Stimulated activated naive CD8-positive, alpha-beta T cell treated with anti-CD3 and anti-CD28 coated beads, Interleukin-15, amount 100 ng/mL, for 72 hours (primary cell): ENCODE results near the gene MCAM.
A peak's percentile ranks its signal among the peaks of the same experiment; 100 is the strongest.

Source experiments
- ATAC-seq: fragments of 150-1000 bp; cut with Tn5 transposase; 2 replicates; pipeline ENCODE4 v1.10.0; 2021; ENCODE audit warnings: mild to moderate bottlenecking, moderate library complexity
- DNase-seq, 2 donors: peaks; one replicate each; pipeline ENCODE4 v3.0.0; 2021 to 2022
- H3K27ac Mint-ChIP-seq, 2 donors: one replicate each; pipeline ENCODE4 v1.8.0; 2022; ENCODE audit warnings: mild to moderate bottlenecking in 2 of 2, mixed read lengths in 2 of 2, moderate library complexity in 2 of 2
- H3K27me3 Mint-ChIP-seq: one replicate; pipeline ENCODE4 v1.8.0; 2022; ENCODE audit warnings: mixed read lengths
- H3K4me1 Mint-ChIP-seq: one replicate; pipeline ENCODE4 v1.8.0; 2022; ENCODE audit warnings: mild to moderate bottlenecking, mixed read lengths
- H3K4me3 Mint-ChIP-seq, 2 donors: one replicate each; pipeline ENCODE4 v1.8.0; 2022; ENCODE audit warnings: mild to moderate bottlenecking in 2 of 2, mixed read lengths in 2 of 2, moderate library complexity in 1 of 2
- H3K9me3 Mint-ChIP-seq, 2 donors: one replicate each; pipeline ENCODE4 v1.8.0; 2022; ENCODE audit warnings: mixed read lengths in 2 of 2

Gene MCAM

DNA sequence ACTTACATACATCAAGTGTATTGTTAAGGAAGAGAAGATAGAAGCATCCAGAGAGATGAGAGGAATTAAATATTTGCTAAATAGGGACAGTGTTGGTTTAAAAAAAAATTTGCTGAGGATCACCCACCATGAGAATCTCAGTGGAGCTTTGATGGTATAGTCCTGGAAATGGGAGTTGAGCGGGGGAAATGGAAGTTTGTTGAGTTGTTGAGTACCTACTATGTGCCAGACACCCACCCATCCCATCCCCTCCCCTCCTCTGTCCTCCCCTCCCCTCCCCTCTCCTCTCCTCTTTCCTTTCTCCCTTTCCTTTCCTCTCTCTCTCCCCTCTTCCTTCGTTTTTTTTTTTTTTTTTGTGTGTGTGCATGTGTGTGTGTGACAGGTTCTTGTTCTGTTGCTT, 34.3 kb upstream of the MCAM start:
- Mint-ChIP-seq H3K27ac (peak overlapping the region in 1 of 2 donors; percentile 65), H3K9me3 (no peaks in the 10 kb centered on the region), H3K4me1 (peaks cover 10% of the 10 kb centered on the region), H3K27me3 (peaks cover 64% of the 10 kb centered on the region), H3K4me3 (no peak overlapping the region)
- ATAC-seq (no peak), DNase-seq (no peak)

DNA sequence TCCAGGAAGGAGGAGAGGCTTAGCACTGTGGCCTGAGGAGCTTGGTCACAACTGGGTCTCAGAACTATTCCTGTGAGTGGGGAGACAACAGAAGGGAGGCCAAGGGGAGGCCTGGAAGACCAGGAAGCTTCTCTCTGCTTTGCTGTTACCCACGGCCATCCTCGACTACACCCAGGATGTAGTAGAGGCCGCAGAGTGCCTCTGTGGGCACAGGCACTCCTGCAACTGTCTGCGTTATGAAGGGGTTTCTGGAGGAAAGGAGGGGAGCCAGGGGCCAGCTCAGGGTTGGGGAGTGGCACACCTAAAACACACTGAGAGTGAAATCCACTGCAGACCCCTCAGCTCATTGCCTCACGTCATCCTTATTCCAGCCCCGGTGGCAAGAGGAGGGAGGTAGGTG, 33.4 kb upstream of the MCAM start:
- ATAC-seq, result no peak
- no peak overlapping the region for H3K4me3 Mint-ChIP-seq
- H3K9me3 Mint-ChIP-seq, result no peaks in the 10 kb centered on the region

DNA sequence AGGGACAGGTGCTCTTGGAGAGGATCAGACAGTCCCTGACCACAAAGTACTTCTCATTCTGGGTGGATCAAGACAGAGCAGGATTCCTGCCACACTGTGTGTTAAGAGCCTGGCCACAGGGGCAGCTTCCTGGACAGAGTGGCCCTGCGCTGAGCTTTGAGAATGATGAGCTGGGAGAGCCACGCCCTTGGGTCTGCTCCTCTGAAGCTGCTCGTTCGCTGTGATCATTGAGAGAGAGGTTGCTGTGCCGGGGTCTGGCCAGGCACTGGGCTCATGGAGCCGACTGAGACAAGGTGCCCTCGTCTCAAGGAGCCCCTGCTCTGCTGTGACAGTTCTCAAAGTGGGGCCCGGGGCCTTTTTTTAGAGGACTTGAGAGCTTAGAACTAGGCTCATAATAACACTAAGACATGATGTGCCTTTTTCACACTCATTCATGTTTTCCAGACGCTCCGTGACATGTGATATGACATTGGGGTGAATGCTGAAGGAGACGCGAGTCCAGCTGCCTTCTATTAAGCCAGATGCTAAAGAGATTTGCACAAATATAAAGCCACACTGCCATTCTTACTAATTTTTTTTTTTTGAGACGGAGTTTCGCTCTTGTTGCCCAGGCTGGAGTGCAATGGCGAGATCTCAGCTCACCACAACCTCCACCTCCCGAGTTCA, 31.1 kb upstream of the MCAM start:
- peaks cover 68% of the 10 kb centered on the region for H3K27me3 Mint-ChIP-seq
- no peaks in the 10 kb centered on the region for H3K9me3 Mint-ChIP-seq
- H3K4me3 Mint-ChIP-seq, result no peak overlapping the region
- H3K4me1 Mint-ChIP-seq, result peaks cover 7% of the 10 kb centered on the region
- no peak for ATAC-seq
- no peak overlapping the region for H3K27ac Mint-ChIP-seq
- no peak for DNase-seq

More for the DNA sequence above, 33.4 kb upstream of the MCAM start:
- Mint-ChIP-seq H3K27ac (peak overlapping the region in 1 of 2 donors; percentile 60), H3K4me1 (peaks cover 7% of the 10 kb centered on the region), H3K27me3 (peaks cover 61% of the 10 kb centered on the region)
- no peak for DNase-seq

DNA sequence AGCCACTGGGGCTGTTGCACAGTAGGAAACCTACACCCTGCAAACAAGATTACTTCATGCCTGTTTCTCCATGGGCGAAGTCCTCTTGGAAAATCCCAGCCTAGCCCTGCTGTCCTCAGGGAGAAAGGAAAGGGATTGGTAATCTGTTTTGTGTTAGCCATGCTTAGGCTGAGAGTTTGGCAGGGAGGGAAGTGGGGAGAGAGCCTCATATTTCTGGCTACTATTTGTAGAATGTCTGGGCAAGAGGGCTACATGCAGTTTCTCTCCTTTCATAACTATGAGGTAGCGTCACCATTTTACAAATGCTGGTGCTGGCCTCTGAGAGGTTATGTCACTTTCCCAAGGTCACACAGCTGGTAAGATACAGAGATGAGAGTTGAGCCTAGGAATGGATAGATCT, 30.3 kb upstream of the MCAM start:
- Mint-ChIP-seq H3K4me1 (peaks cover 7% of the 10 kb centered on the region), H3K27me3 (peaks cover 68% of the 10 kb centered on the region), H3K27ac (no peak overlapping the region), H3K4me3 (no peak overlapping the region), H3K9me3 (no peaks in the 10 kb centered on the region)
- DNase-seq, result no peak
- ATAC-seq, result no peak

DNA sequence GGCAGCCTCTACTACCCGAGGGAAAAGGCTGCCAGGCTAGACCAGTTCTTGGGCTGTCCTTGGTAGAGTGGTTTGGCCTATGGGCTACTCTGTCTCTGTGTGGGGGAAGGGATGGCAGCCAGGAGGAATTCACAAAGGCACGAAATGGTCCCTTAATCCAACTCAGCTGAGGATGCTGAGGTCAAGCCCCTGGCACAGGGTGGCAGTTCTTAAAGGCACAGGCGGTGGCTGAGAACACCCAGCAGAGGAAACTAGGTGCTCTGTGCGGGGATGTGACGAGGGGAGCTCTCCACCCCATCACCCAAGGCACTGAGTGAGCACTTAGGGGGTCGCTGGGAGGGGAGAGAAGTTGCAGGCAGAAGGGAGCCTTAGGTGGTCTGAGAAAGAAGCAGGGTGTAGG, 29.7 kb upstream of the MCAM start, which contains the start of gene MFRP:
MFRP (minus strand) TSS at position 101 of the 400 bp plus-strand sequence. CDS start 192 bp downstream, outside the sequence.
- no peak within 1 kb of the TSS for H3K4me3 Mint-ChIP-seq
- peaks cover 68% of the 10 kb centered on the region for H3K27me3 Mint-ChIP-seq
- ATAC-seq (no peak), DNase-seq (no peak)
- H3K9me3 Mint-ChIP-seq, result no peaks in the 10 kb centered on the region
- H3K27ac Mint-ChIP-seq, result no peak within 1 kb of the TSS
- H3K4me1 Mint-ChIP-seq, result peaks cover 10% of the 10 kb centered on the region

DNA sequence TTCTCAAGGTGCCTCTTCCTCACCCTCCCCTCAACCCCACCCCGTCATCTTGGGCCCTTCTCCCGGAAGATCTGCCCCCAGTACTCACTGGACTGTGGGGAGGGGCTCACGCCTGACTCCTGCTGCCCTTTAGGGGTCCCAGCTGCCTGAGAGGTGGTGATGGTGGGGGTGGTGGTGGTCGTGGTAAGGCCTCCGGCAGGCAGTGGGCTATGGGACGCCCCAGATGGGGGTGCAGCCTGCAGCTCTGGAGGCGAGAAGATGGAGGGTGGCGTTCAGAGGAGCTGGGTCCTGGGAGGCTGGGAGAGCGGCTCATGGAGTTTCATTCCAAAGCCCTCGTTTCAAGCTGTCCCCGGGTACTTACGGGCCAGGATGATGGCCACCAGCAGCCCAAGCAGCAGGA, 28.8 kb upstream of the MCAM start:
- peaks cover 19% of the 10 kb centered on the region for H3K4me1 Mint-ChIP-seq
- no peak overlapping the region for H3K4me3 Mint-ChIP-seq
- DNase-seq (no peak), ATAC-seq (no peak)
- H3K27ac Mint-ChIP-seq, result no peak overlapping the region
- peaks cover 68% of the 10 kb centered on the region for H3K27me3 Mint-ChIP-seq
- H3K9me3 Mint-ChIP-seq, result no peaks in the 10 kb centered on the region

DNA sequence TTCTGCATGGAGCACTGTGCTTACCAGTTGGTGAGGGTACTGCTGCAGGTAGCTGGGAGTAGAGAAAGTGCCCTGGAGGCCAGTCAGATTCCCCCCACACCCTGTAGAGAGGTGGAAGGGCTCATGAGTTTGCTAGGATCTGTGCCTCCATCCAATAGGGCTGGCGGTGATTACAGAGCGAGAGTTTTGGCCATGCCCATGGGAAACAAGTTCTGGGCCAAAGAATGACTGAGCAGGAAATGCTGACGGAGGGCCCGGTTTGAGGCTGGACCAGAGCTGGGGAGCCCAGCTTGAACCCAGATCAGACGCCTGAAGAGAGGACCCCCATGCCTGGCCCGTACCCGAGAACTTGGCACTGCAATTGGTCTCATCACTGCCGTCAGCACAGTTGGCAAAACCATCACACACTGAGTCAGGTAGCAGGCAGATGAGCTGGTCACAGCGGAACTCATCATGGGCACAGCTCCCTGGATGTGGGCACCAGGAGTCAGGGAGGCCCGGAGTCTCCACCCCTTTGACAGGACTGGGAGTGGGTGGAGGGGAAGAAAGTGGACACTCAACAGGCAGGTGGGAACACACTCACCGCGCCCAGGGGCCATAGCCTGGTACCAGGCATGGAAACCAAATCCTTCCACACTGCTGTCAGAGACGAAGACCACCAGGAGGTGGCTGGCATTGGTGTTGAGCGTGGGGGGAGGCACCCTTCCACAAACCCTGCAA, 27.5 kb upstream of the MCAM start:
- no peak overlapping the region for H3K27ac Mint-ChIP-seq

DNA sequence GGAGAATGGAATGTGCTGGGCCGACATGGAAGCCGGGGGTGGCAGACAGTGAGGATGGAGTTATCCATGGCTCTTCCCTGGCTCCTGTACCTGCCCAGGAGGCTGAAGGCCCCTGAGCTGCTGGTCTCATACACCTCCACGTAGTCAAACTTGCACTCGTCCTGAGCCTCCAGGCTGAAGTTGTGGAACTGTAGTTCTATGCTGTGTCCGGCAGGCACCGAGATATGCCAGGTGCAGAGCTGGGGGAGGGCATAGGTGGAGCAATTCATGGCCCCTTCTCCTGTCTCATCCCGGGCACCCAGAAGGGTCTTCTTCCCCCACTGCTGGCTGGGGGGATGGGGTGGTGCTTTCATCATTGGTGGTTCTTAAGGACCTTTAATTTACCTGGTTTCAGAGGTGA, 26.8 kb upstream of the MCAM start:
- Mint-ChIP-seq H3K9me3 (no peaks in the 10 kb centered on the region), H3K4me1 (peaks cover 22% of the 10 kb centered on the region), H3K27me3 (peaks cover 81% of the 10 kb centered on the region), H3K4me3 (no peak overlapping the region), H3K27ac (no peak overlapping the region)
- DNase-seq (no peak), ATAC-seq (no peak)

More for the DNA sequence above, 27.5 kb upstream of the MCAM start:
- ATAC-seq (no peak), DNase-seq (no peak)
- Mint-ChIP-seq H3K9me3 (no peaks in the 10 kb centered on the region), H3K4me3 (no peak overlapping the region), H3K27me3 (peaks cover 74% of the 10 kb centered on the region), H3K4me1 (peaks cover 15% of the 10 kb centered on the region)

DNA sequence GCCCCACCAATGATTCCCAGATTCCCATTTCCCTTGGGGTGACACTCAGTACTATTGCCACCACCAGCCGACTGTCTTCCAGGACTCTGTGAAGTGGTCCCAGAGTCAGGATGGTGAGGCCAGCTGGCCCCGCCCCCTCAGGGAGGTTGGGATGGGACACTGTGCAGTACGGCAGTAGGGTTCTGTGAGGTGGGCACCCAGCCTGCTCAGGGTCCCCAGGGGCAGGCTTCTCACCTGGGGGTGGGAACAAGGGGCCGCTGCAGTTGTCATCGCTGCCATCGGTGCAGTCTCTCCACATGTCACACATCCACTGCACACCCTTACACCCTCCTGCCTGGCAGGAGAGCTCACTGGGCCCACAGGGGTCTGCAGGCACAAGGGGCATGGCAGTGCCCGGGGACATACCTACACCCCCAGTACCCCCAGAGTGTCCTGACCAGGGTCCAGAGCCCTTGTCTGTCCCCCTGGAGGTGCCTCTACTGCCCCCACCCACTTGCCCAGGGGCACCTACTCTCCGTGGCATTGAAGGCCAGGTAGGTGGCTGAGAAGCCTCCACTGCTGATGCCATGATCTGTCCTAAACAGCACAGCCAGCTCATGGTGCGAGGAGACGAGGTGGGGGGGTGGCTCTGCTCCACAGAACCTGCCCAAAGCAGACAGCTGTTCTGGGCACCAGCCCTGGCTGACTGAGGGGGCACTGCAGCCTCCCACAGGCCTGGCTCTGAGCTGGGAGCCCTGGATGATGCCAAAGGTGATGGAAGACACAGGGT, 25.6 kb upstream of the MCAM start:
- DNase-seq (no peak), ATAC-seq (no peak)
- Mint-ChIP-seq H3K4me1 (peaks cover 34% of the 10 kb centered on the region), H3K27me3 (peaks cover 83% of the 10 kb centered on the region), H3K27ac (no peak overlapping the region), H3K9me3 (no peaks in the 10 kb centered on the region), H3K4me3 (no peak overlapping the region)

DNA sequence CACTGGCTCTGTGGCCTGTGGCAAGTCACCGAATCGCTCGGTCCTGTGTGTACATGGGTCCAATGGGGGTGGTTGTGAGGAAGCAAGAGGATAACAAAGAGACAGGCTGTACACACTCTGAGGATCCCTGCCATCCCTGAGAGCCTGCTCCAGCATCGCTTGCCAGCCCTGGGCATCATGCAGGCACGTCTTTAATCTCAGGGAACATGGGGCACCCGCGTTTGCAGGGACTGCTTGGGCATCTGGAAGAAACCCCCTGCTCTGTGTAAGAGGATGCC, 25.0 kb upstream of the MCAM start:
- DNase-seq (no peak), ATAC-seq (no peak)
- no peak overlapping the region for H3K4me3 Mint-ChIP-seq
- peaks cover 77% of the 10 kb centered on the region for H3K27me3 Mint-ChIP-seq
- no peaks in the 10 kb centered on the region for H3K9me3 Mint-ChIP-seq
- H3K4me1 Mint-ChIP-seq, result peaks cover 40% of the 10 kb centered on the region
- H3K27ac Mint-ChIP-seq, result peak overlapping the region in 1 of 2 donors; percentile 71

DNA sequence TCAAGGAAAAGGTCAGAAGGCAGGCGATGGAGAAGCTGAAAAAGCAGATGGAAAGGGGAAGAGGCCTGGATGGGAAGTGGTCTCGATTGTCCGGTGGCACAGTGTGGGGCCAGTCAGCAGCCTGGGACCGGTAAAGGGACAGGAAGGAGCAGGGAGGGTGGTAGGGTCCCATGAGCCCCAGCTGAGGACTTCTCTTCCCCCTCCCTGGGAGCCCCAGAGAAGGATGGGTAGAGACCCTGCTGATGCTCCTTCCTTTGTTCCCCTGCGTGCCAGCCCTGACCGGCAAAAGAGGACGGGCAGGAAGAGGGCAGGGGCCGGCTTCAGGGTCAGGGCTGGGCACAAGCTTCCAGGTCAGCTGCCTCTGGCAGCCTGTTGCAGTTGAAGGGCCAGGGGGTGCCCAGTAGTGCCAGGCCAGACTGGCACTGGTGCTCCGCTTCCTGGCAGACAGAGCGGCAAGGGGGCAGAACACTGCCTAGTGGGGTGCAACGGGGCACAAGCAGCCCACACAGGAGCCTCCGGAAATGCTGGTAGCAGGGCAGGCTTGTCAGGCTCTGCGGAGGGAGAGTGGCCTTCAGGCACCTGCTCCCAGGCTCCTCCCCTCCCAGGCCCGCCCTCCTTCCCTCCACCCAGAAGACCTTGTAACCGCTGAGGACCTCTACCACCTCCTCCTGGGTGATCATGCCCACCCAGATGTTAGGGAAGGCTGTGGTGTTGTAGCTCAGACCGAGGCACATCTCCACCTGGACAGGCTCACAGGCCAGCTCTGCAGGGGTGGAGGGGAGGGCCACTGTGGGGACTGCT, 24.5 kb upstream of the MCAM start:
- H3K27me3 Mint-ChIP-seq, result peaks cover 72% of the 10 kb centered on the region
- peaks cover 45% of the 10 kb centered on the region for H3K4me1 Mint-ChIP-seq
- H3K4me3 Mint-ChIP-seq, result no peak overlapping the region
- ATAC-seq, result no peak
- H3K27ac Mint-ChIP-seq, result peak overlapping the region in 1 of 2 donors; percentile 71
- no peak for DNase-seq
- H3K9me3 Mint-ChIP-seq, result no peaks in the 10 kb centered on the region

DNA sequence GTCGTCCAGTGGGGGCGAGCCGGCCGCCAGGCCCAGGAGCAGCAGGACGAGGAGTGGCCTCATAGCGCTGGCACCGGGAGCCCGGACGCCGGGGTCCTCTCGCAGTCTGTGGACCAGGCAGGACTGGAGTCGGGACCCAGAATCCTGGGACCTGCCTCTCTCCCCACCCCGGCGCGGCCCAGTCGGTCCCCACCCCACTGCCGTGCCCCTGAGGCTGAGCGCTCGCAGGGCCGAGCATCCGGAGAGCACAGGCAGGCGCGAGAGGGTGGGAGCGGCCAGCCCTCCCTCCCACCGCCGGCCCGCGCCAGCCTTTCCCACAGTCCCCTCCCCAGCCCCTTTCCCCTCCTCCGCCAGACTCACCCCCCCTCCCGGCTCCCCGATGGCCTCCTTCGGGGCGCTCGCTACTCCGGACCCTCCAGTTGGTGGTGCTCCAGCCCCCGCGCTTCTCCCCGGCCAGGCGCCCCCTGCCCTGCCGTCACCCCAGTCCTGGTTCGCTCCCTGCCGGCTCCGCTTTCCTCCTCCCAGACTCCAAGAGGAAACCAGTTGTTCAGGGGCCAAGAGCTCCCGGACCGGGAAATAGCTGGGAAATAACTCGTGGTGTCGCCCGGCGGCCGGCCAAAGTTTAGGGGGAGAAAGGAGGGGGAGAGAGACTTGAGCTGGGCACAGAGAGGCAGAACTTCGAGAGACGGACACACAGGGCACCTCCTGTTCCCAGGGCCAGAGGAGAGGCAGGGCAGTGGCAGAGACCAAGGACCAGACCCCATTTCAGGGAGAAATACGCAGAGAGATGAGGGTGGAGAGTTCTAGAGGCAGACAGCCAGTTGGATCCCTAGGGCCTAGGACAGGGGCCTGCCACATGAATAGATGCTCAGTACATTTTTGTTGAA, 23.6 kb upstream of the MCAM start, which contains the start of gene C1QTNF5:
C1QTNF5 (minus strand) TSS at position 549 of the 887 bp plus-strand sequence; CDS start at position 63, 486 bp downstream.
- no peak for DNase-seq
- Mint-ChIP-seq H3K27ac (no peak within 1 kb of the TSS), H3K27me3 (peaks cover 67% of the 10 kb centered on the region), H3K4me3 (peak within 1 kb of the TSS in 1 of 2 donors; percentile 27), H3K4me1 (peaks cover 53% of the 10 kb centered on the region), H3K9me3 (no peaks in the 10 kb centered on the region)
- no peak for ATAC-seq

DNA sequence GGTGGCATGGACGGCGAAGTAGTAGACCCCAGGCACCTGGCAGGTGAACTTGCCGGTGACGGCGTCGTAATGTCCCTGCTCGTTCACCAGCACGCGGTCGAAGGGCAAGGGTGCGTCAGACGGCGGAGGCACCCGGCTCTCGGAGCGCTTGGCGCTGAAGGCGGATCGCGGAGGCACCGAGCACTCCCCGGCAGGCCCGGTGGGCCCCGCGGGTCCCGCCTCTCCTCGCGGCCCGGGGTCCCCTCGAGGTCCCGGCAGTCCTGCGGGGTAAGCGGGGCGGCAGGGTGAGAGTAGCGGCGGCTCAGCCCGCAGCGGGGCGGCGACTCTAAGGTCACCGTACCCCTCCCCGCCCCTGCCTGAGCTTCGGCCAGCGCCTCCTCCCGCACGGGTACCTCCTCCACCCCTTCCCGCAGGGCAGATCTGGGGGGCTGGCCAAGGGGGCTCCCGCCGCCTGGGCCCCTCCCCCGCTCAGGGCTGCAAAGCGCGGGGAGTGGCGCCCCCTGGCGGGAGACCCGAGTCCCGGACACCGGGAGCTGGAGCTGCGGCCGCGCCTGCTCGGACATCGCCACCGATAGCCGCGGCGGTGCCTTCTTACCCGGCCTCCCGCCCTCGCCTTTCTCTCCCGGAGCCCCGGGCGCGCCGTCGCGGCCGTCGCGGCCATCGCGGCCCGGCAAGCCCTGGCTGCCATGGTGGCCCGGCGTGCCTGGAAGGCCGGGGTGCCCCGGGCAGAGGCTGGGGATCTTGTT, 22.8 kb upstream of the MCAM start:
- ATAC-seq, result peak; percentile 22
- DNase-seq, result no peak
- peaks cover 61% of the 10 kb centered on the region for H3K4me1 Mint-ChIP-seq
- peaks cover 59% of the 10 kb centered on the region for H3K27me3 Mint-ChIP-seq
- H3K4me3 Mint-ChIP-seq, result peak overlapping the region; percentile 20 to 66
- H3K9me3 Mint-ChIP-seq, result no peaks in the 10 kb centered on the region
- H3K27ac Mint-ChIP-seq, result no peak overlapping the region
